AG08395 (cell line): ENCODE measurements around the gene TSPY2.
"Not testable (repeated sequence)": the region's sequence is repeated elsewhere in the genome, so short reads cannot be mapped to it uniquely, and the experiment has no call there.

Experiments used
- DNase-seq: peaks from one replicate; pipeline ENCODE4 v3.0.0; 2012; ENCODE audit warnings: mixed read lengths, low spot score

Gene TSPY2, protein sequence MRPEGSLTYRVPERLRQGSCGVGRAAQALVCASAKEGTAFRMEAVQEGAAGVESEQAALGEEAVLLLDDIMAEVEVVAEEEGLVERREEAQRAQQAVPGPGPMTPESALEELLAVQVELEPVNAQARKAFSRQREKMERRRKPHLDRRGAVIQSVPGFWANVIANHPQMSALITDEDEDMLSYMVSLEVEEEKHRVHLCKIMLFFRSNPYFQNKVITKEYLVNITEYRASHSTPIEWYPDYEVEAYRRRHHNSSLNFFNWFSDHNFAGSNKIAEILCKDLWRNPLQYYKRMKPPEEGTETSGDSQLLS

DNA sequence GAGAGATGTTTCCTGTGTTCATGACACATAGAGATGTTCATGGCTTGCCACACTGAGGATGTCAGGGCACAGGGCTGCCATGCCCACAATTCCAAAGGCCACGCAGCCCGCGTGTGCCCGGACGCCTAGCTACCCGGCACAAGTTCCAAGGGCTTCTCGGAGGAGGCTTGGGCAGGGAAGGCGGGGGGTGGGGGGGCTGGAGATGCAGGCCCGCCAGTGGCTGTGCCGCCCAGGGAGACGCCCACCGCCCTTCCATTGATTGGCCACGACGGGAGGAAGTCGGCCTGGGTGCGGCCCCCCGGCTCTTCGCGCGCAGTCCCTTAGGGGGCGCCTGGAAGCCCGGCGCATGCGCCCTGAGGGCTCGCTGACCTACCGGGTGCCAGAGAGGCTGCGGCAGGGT, at the start of gene TSPY2:
TSPY2 (plus strand) TSS at position 301 of the 400 bp plus-strand sequence; CDS start at position 347, 46 bp downstream.
- DNase-seq, result not testable (repeated sequence)

DNA sequence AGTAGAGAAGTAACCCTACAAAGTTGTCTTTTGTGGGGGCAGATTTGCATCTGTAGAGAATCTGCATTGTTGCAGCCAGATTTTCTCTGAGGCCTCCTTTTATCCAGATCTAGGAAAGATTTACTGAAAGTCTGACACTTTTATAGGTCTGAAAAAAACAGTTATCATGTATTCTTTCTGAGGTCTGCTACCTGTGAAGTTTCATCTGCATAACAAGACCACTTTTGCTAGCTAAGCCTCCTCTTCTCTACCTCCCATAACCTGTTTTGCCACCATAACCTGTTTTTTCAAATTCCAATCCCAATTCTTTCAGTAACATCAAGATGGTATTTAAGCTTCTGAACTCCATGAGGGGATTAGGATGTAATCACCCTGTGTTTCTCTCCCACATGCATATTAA, 36.5 kb upstream of the TSPY2 start:
- DNase-seq, result not testable (repeated sequence)

DNA sequence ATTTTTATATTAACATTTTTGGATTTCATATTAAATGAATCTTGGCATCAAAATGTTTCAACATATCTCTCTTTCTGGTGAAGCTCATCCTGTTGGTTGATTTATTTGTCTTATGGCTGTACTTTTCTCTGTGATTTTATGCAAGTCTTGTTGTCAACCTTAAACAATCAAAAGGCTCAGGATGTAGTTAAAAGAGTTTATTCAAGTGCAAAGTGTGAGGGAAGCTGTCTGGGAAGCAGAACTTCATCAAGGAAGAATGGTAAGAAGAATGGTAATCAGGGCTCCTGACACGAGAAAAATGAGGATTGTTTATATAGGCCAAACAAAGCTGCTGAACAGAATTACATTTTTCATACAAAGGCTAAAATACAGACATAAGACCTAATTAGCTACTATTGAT, 29.0 kb upstream of the TSPY2 start:
- not testable (repeated sequence) for DNase-seq

DNA sequence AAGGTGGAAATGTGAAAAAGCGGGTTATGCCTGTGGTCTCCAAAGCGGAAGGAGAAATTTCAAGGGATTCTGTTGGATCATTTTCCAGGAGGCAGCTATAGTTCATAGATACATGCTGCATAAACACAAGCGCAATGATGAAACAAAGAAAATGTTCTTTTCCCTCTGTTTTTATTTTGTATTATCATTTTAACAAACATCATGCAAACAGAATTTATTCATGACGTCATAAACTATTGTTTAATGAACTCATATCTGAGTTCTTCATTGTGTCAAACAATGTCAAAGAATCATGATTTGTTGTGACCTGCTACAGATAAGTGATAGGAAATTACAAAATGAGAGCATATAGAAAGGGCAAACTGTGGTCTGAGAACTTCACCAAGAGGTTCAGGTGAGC, 23.8 kb downstream of the TSPY2 start:
- not testable (repeated sequence) for DNase-seq
